GM19324 (cell line): ENCODE measurements around the gene LDB2.

Source experiments
- ATAC-seq: cut with Tn5 transposase; IDR thresholded peaks from one replicate; pipeline ENCODE4 v1.9.1; 2021; ENCODE audit warnings: mild to moderate bottlenecking, moderate library complexity; ENCODE audit not compliant: unreplicated experiment, low FRiP score

Gene LDB2

GRCh38 chr4:16760617-16761363 is 137.7 kb downstream of the LDB2 start:
- ATAC-seq = no peak

GRCh38 chr4:16759931-16760582 is 138.4 kb downstream of the LDB2 start:
- ATAC-seq = no peak

GRCh38 chr4:16758816-16759215 is 139.6 kb downstream of the LDB2 start:
- ATAC-seq = no peak

GRCh38 chr4:16758255-16758654 is 140.2 kb downstream of the LDB2 start:
- ATAC-seq = no peak

- no peak for ATAC-seq
Observed at GRCh38 chr4:16757080-16757521, 141.3 kb downstream of the LDB2 start.

- ATAC-seq = no peak
Observed at GRCh38 chr4:16754104-16754503, 144.3 kb downstream of the LDB2 start.

GRCh38 chr4:16752150-16752549 is 146.3 kb downstream of the LDB2 start:
- ATAC-seq = no peak

GRCh38 chr4:16750882-16751642 is 147.4 kb downstream of the LDB2 start:
- no peak for ATAC-seq

- ATAC-seq = no peak
Observed at GRCh38 chr4:16750216-16750615, 148.2 kb downstream of the LDB2 start.

GRCh38 chr4:16745887-16746286 is 152.6 kb downstream of the LDB2 start:
- no peak for ATAC-seq

- ATAC-seq = no peak
Observed at GRCh38 chr4:16745009-16745635, 153.3 kb downstream of the LDB2 start.

- ATAC-seq = no peak
Observed at GRCh38 chr4:16741287-16741686, 157.2 kb downstream of the LDB2 start.

GRCh38 chr4:16739997-16740624 is 158.3 kb downstream of the LDB2 start:
- no peak for ATAC-seq

- ATAC-seq = no peak
Observed at GRCh38 chr4:16738558-16738957, 159.9 kb downstream of the LDB2 start.

GRCh38 chr4:16733509-16733908 is 164.9 kb downstream of the LDB2 start:
- ATAC-seq = no peak

- ATAC-seq = no peak
Observed at GRCh38 chr4:16732741-16733140, 165.7 kb downstream of the LDB2 start.

GRCh38 chr4:16731776-16732380 is 166.6 kb downstream of the LDB2 start:
- no peak for ATAC-seq

- no peak for ATAC-seq
Observed at GRCh38 chr4:16730522-16731205, 167.8 kb downstream of the LDB2 start.

GRCh38 chr4:16729336-16729735 is 169.1 kb downstream of the LDB2 start:
- no peak for ATAC-seq
